OCI-LY3 (cell line): ENCODE results near the gene LPCAT1.
A peak's percentile ranks its signal among the peaks of the same experiment; 100 is the strongest.

ENCODE experiments used
- H2AFZ ChIP-seq: fragments of 200-600, 300-600 bp; shearing (Covaris generic); 2 replicates; pipeline ENCODE4 v1.6.0; 2014; ENCODE audit warnings: antibody characterized with exemption, low read depth, low read length
- H3K27ac ChIP-seq: fragments of 200-600, 300-600 bp; sonication (generic); 2 replicates; pipeline ENCODE4 v1.5.1; 2014; ENCODE audit warnings: mild to moderate bottlenecking, low read length, moderate library complexity, mixed read lengths
- H3K27me3 ChIP-seq: fragments of 200-600, 300-600 bp; sonication (generic); 2 replicates; pipeline ENCODE4 v1.6.1; 2014; ENCODE audit warnings: low read depth, low read length, mixed read lengths
- H3K36me3 ChIP-seq: fragments of 200-600, 300-600 bp; sonication (generic); replicated peaks from 2 replicates; pipeline ENCODE3; 2014; ENCODE audit warnings: low read depth, low read length, mixed read lengths
- H3K4me1 ChIP-seq: fragments of 300-600, 200-600 bp; sonication (generic); 2 replicates; pipeline ENCODE4 v1.6.1; 2014; ENCODE audit warnings: low read length, mixed read lengths
- H3K4me2 ChIP-seq: fragments of 200-600, 300-600 bp; sonication (generic); 2 replicates; pipeline ENCODE4 v1.6.1; 2014; ENCODE audit warnings: low read length, mixed read lengths
- H3K4me3 ChIP-seq: fragments of 300-600, 200-600 bp; sonication (generic); 2 replicates; pipeline ENCODE4 v1.5.1; 2014; ENCODE audit warnings: antibody characterized with exemption, mild to moderate bottlenecking, low read length, moderate library complexity
- H3K79me2 ChIP-seq: fragments of 300-600, 200-600 bp; shearing (Covaris generic); 2 replicates; pipeline ENCODE4 v1.6.1; 2014; ENCODE audit warnings: mild to moderate bottlenecking, low read length, mixed read lengths
- H3K9ac ChIP-seq: fragments of 300-600, 200-600 bp; shearing (Covaris generic); 2 replicates; pipeline ENCODE4 v1.6.0; 2014; ENCODE audit warnings: mild to moderate bottlenecking, low read length, moderate library complexity
- H3K9me3 ChIP-seq: fragments of 200-600, 300-600 bp; shearing (Covaris generic); 2 replicates; pipeline ENCODE4 v1.6.1; 2014; ENCODE audit warnings: low read length, mixed read lengths; ENCODE audit not compliant: insufficient read depth
- H4K20me1 ChIP-seq: fragments of 200-600, 300-600 bp; sonication (generic); 2 replicates; pipeline ENCODE4 v1.6.1; 2016; ENCODE audit warnings: low read length, mixed read lengths; ENCODE audit not compliant: insufficient read depth
- CTCF ChIP-seq: fragments of 200-600, 300-600 bp; sonication (generic); IDR thresholded peaks from 2 replicates; pipeline ENCODE4 v1.5.1; 2014; ENCODE audit warnings: antibody characterized with exemption, low read length, low read depth
- EZH2phosphoT487 ChIP-seq: fragments of 200-600 bp; shearing (Covaris generic); IDR thresholded peaks from 2 replicates; pipeline ENCODE4 v1.6.1; 2018; ENCODE audit warnings: antibody characterized with exemption, mixed run types, low read depth

Gene LPCAT1

GRCh38 chr5:1498623-1499416 lies 24.9 kb downstream of the LPCAT1 start:
- H3K36me3 ChIP-seq = peaks cover 52% of the 10 kb centered on the region
- no peaks in the 10 kb centered on the region for H3K9me3 ChIP-seq
- H3K9ac ChIP-seq = peak overlapping the region; percentile 99
- TF ChIP-seq EZH2phosphoT487 = no peak
- no peak for TF ChIP-seq CTCF
- no peak overlapping the region for H2AFZ ChIP-seq
- no peaks in the 10 kb centered on the region for H3K27me3 ChIP-seq
- H3K27ac ChIP-seq = peak overlapping the region; percentile 100
- H4K20me1 ChIP-seq = no peaks in the 10 kb centered on the region
- H3K79me2 ChIP-seq = peaks cover 74% of the 10 kb centered on the region
- peaks cover 95% of the 10 kb centered on the region for H3K4me1 ChIP-seq
- peak overlapping the region; percentile 87 for H3K4me3 ChIP-seq
- peak overlapping the region; percentile 100 for H3K4me2 ChIP-seq

DNA sequence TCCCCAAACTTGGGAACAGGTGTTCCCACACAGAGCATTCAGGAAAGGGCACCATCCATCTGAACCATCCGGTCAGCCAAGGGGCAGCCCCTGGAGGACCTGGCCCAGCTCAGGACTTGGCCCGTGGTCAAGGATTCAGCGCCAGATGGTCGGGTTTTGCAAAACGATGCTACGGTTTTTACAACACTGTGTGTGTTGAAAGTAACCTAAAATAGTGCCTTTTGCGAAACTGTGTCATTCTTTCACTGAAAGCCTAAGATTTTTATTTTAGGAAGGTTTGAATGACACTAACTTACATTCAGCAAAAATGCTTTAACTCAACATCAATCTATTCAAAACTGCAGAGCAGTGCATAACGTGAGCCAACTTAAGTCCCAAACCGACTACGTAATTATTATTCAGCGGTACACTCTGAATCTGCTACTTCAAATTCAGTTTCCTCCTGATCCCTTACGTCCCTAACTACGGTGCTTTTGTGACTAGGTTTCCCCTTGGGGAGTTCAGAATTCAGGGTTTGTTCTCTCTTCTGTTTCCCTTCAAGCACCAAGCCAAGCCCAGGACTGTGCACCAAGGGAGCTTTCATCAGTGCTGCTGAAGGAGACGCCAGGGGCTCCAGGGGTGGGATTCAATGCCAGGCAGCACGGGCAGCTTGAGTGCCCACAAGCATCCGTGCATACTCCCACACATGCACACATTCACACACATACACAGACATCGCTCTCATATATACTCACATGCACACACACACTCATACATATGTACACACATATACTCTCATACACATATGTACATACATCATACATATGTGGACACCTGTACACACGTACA lies 25.8 kb downstream of the LPCAT1 start:
- no peaks in the 10 kb centered on the region for H3K27me3 ChIP-seq
- TF ChIP-seq EZH2phosphoT487 (no peak), CTCF (no peak)
- peak overlapping the region; percentile 100 for H3K27ac ChIP-seq
- peak overlapping the region; percentile 75 for H3K4me3 ChIP-seq
- H2AFZ ChIP-seq = no peak overlapping the region
- no peaks in the 10 kb centered on the region for H3K9me3 ChIP-seq
- H3K36me3 ChIP-seq = peaks cover 60% of the 10 kb centered on the region
- H3K9ac ChIP-seq = peak overlapping the region; percentile 99
- peak overlapping the region; percentile 97 for H3K4me2 ChIP-seq
- peaks cover 75% of the 10 kb centered on the region for H3K79me2 ChIP-seq
- H3K4me1 ChIP-seq = peaks cover 95% of the 10 kb centered on the region
- no peaks in the 10 kb centered on the region for H4K20me1 ChIP-seq

- peak overlapping the region; percentile 75 for H3K4me3 ChIP-seq
Observed at GRCh38 chr5:1497242-1497777, 26.4 kb downstream of the LPCAT1 start.

More at GRCh38 chr5:1497242-1497777, 26.4 kb downstream of the LPCAT1 start:
- H3K4me2 ChIP-seq = peak overlapping the region; percentile 97
- H3K27ac ChIP-seq = peak overlapping the region; percentile 100
- no peak overlapping the region for H2AFZ ChIP-seq
- no peaks in the 10 kb centered on the region for H4K20me1 ChIP-seq
- TF ChIP-seq EZH2phosphoT487 (no peak), CTCF (no peak)
- H3K36me3 ChIP-seq = peaks cover 60% of the 10 kb centered on the region
- H3K9ac ChIP-seq = peak overlapping the region; percentile 99
- no peaks in the 10 kb centered on the region for H3K27me3 ChIP-seq
- H3K9me3 ChIP-seq = no peaks in the 10 kb centered on the region
- peaks cover 95% of the 10 kb centered on the region for H3K4me1 ChIP-seq
- H3K79me2 ChIP-seq = peaks cover 75% of the 10 kb centered on the region
